Stimulated activated CD8-positive, alpha-beta memory T cell treated with anti-CD3 and anti-CD28 coated beads, Interleukin-7, amount 100 ng/mL, for 48 hours (primary cell): ENCODE data around the gene SERPINB2.

Source experiments
- DNase-seq, 2 donors: peaks; one replicate each; pipeline ENCODE4 v3.0.0-alpha.2; 2020; ENCODE audit warnings: low read depth in 1 of 2; ENCODE audit errors: extremely low read depth in 1 of 2

The SERPINB2 gene, protein sequence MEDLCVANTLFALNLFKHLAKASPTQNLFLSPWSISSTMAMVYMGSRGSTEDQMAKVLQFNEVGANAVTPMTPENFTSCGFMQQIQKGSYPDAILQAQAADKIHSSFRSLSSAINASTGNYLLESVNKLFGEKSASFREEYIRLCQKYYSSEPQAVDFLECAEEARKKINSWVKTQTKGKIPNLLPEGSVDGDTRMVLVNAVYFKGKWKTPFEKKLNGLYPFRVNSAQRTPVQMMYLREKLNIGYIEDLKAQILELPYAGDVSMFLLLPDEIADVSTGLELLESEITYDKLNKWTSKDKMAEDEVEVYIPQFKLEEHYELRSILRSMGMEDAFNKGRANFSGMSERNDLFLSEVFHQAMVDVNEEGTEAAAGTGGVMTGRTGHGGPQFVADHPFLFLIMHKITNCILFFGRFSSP

DNA sequence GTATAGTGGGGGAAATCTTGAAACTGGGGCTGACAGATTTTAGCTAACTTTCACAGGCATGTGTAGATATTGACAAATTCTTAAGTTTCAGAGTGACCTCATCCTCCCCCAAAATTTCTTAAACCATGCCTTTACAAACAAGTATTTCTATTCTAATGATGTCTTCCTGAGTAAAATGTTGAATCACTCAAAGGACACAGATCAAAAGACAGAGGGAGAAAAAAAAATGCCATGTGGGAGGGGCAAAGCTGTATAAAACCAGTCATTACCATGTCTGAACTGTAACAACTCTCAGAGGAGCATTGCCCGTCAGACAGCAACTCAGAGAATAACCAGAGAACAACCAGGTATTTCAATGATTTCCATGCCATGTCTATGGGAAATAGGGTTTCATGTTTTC is at the start of gene SERPINB2:
SERPINB2 (plus strand) TSS at position 282 of the 400 bp plus-strand sequence. CDS start 3,740 bp downstream, outside the sequence.
- no peak for DNase-seq

DNA sequence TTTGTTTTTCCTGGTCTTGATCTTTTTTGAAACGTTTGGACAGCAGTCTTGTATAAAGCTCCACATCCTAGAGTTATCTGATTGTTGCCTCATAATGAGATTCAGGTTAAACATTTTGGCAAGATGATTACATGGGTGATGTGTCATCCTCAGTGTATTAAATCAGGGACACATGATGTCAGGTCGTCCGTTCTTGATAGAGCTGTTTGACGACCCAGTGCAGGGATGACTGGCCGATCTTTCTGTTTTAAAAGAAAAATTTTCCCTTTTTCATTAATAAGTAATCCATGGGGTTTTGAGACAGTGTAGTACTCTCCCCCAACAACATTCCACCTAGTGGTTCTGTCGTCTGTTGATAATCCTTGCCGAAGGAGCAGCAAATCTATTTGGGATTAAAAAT is 44.5 kb upstream of the SERPINB2 start:
- no peak for DNase-seq

DNA sequence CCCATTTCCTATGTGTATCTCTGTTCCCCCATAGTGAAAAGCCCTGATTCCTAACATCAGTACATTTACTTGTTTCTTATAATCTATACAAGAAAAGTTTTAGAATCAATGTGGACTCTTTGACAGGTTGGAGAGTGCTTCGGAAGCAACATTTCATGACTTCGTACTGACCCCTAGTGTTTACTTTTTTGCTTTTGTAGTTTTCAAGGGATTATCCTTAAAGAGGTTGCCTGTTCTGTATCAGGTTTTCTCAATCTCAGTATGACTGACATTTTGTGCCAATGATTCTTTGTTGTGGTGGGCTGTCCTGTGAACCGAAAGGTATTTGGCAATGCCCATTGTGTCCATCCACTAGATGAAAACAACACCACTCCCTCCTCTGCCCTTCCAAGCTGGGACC is 43.3 kb upstream of the SERPINB2 start:
- DNase-seq = no peak

DNA sequence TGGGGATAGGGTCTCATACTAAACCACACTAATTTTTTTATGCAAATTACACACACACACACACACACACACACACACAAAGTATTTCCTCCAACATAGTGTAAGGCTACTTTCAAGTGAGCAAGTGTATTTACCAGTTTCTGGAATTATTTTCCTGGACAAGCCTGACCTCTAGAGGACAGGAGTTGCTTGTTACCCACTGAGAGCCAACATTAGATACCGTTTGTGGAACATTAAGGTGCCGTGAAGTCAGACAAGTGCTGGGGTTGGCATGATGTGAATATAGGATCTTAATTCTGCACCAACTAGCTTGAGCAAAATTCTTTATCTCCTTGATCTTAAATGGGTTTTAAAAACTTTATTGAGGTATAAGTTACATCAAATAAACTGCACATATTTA is 39.3 kb upstream of the SERPINB2 start:
- DNase-seq = no peak

DNA sequence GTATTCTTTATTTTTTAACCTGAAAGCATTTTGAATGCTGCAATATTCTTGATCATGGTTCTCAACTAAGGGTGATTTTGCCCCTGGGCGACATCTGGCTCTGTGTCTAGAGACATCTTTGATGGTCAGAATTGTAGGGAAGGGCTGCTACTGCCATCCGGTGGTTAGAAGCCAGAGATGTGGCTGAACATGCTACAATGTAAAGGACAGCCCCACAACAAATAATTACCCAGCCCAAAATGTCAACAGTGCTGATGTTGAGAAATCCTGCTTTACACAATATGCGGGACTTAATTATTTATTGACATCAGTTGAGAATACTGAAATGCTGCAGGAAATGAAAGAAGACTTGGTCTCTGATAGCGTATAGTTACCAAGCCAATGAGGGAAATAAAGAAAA is 37.5 kb upstream of the SERPINB2 start:
- no peak for DNase-seq

DNA sequence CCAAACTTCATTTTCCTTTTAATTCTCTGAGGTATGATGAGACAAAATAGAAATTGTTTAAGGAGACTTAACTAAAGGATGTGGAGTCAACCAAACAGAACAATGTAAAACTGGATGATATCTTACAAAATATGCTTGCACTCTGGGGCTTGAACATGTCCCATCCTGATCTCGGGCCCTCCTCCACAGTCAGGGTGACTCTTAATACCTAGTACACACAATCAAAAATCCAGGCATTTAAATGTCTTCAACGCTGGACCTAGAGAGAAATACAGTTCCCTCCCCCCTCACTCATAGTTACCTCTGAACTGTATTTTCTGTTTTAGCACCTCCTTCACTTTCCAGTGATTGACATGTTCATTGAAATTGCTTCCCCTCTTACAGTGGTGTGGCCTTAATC is 36.9 kb upstream of the SERPINB2 start:
- DNase-seq = no peak

DNA sequence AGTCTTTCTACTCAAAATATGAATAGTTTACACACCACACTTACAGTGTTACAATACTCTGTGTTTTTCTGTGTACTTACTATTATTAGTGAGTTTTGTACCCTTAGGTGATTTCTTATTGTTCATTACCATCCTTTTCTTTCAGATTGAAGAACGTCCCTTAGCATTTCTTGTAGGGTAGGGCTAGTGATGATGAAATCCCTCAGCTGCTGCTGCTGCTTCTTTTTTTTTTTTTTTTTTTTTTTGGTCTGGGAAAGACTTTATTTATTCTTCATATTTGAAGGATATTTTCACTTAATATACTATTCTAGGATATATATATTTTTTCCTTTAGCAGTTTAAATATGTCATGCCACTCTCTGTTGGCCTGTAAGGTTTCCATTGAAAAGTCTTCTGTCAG is 29.0 kb upstream of the SERPINB2 start:
- DNase-seq = no peak

DNA sequence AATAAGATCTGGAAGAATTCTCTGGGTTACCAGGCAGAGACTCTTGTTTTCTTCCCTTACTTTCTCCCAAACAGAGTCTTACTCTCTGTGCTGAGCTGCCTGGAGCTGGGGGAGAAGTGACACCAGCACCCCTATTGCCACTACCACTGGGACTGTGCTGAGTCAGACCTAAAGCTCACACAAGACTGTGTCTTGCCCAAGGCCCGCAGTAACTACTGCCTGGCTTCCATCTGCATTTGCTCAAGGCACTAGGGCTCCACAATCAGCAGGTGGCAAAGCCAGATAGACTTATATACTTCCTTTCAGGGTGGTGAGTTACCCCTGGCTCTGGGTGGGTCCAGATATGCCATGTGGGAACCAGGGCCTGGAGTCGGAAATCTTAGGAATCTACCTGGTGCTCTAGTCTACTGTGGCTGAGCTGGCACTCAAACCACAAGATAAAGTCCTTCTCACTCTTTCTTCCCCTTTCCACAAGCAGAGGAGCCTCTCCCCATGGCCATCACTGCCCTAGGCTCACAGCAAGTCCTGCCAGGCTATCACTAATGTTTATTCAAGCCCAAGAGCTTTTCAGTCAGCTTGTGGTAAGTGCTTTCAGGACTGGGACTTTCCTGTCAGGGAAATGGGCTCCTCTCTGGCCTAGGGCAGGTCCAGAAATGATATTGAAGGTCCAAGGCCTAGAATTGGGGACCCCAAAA is 27.6 kb upstream of the SERPINB2 start:
- DNase-seq = no peak

DNA sequence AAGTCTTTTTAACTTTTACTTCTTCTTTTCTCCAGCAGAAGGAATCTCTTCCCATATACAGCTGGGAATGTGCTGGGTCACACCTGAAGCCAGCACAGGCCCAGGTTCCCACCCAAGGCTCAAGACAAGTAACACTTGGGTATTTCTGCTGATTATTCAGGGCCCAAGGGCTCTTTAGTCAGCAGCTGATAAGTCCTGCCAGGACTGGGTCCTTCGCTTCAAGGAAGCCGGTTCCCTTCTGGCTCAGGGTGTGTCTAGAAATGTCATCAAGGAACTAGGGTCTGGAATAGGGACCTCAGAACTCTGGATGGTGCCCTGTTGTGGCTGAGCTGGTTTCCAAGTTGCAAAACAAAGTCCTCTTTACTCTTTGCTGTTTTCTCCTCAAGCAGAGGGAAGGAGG is 27.0 kb upstream of the SERPINB2 start:
- no peak for DNase-seq

DNA sequence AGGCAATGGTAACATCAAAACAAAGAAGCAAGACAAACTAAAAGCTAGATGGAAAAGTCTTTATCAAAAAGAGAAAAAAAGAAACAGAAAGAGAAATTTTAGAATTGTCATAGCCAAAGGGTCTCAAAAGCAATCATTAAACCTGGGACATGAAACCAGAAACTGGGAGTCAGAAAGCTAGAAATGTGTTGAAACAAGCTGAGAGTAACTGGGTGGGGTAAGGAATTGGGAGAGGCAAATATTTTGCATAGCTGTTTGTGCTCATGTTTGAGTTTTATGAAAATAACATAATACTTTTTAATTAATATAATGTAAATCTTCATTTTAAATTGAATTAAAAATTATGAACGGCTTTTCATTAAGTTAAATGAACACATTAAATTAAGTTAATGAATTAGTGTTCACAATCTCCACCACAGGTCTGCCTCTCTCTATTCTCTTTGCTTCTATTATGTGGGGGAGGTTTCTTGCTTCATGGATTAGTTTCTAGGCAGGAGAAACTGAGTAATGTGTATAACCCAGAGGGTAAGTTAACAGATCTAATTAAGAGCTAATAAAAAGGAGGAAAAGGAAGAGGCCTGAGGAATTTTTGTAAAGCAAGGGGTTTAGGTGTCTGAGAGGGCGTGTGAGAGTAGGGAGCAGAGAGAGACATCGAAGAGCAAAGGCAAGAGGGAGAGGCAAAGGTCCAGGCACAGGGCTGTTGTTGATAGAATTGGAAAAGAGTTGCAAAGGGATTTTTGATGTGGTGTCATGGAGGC is 20.0 kb upstream of the SERPINB2 start:
- DNase-seq = no peak

DNA sequence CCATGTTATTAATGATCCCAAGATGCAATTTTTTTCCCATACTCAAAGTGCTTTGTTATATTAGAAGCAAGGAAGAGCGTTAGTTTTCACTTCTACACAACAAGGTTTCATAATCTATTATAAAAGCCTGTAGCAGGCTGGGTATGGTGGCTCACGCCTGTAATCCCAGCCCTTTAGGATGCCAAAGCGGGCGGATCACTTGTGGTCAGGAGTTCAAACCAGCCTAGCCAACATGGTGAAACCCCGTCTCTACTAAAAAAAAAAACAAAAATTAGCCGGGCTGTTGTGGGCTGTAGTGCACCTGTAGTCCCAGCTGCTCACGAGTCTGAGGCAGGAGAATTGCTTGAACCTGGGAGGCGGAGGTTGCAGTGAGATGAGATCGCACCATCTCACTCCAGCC is 19.0 kb upstream of the SERPINB2 start:
- DNase-seq = no peak

DNA sequence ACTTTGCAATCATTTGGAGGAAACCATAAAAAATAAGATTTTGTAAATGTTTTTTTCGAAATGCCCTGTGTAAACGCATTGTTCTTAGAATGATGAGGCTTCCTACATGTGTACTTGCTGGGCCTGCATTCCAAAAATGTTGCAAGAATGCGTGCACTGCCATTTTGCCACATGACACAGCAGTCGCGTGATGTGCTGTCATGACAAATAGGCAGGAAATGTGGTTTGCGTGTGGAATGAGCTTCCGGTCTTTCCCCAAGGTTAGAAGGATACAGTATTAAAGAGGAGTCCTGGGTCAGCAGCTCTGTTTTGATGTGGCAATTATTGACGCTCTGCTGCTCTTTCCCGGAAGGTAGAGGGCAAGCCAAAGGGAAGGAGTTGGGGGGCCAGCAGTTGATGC is 18.1 kb upstream of the SERPINB2 start:
- DNase-seq = no peak

DNA sequence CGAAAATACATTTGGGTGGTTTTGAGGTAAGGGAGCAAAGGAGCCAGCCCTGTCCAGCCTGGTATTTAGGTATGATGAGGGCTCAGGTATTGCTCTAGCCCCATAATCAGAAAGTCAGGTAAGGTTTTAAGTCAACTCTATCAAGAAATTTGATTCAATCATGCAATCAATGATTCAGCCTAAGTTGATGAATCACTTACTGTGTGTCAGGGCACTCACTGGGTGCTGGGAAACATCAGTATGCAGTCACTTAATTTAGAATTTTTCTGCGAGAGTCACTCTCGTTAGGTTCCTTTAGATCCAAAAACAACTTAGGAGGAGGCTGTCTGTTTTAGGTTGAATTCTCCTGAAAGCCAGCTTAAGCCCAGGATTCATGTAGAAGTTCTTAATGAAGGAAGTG is 17.7 kb upstream of the SERPINB2 start:
- DNase-seq = no peak

DNA sequence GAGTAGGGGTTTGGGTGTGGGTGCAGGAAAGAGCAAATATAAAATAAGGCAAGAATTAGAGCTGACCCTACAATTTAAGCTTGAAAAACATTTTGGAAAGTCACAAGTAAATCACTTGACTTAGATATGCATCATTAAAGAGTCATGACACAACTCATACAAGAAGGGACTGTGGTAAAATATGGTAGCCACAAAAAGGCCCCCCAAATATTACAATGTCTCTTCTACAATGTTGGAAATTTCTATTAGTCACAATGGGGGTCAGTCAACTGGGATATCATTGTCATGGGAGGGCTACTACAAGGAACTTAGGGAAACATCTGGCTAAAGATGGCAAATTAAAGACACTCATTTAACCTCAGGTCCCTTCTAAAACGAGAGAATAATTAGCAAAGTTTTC is 15.7 kb upstream of the SERPINB2 start:
- DNase-seq = no peak

DNA sequence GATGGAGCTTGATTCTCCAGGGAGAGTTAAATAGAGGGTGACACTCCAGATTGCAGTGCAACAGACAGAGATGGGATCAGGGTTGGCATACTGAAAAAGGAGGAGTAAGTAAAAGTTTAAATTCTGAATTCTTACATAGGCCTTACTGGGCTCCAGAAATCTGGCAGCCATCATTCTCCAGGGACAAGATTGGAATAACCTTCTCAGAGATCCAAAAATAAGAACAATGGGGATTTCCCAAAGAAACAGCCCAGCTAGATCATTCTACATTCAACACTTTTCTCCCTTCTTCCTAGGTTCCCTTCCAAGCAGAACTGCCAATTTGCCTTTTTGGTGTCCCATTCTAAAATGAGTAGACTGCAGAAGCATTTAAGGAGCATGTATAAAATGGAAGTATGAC is 14.9 kb upstream of the SERPINB2 start:
- DNase-seq = no peak

DNA sequence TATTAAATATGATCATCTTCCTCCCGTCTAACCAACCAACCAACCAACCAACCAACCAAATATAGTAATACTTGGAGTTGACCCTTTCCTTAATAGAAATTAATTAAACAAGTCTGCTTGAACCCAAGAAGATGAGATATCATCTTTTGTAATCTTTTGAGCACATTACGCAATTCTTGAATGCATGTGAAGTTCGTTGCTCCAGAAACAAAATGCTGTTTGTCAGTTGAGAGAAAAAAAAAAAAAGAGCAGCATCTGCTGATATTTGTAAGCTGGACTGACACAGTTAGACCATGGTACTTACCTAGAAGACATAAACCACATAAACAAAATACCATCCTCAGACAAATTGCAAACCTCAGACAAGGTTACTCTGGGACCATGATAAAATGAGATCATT is 9.2 kb upstream of the SERPINB2 start:
- DNase-seq = no peak

DNA sequence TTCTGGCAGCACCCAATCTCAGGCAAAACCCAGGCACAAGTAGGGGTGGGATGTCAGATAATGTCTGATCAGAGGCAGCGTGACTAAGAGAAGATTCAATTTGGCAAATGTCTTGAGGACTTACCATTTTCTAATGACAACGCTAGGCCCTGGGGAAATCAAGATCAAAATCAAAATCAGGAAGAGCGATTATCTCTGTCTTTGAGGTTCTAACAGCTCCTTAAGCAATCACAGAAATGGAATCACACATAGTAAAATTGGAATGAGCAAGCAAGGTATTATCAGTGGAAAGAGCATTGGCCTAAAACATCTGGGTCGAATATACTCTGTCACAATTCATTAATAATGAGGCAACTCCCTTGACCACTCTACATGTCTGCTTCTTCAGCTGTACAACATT is 8.6 kb upstream of the SERPINB2 start:
- no peak for DNase-seq

DNA sequence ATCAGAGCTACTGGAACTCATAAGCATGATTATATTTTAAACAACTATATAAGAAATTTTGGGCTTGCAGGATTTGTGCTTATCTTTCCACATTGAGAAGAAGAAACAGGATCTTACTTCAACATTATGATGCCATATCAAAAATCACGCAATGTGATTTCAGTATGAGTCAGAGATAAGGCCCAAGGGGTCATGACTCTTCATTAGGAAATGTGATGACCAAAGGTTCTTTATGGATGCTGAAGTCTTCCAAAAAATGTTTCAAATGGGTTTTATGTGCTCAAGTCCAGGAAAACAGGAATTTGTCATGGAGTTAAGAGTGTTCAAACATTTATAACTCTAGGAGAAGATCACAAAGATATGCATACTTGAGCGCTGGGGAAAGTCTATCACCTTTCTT is 7.8 kb upstream of the SERPINB2 start:
- DNase-seq = no peak

DNA sequence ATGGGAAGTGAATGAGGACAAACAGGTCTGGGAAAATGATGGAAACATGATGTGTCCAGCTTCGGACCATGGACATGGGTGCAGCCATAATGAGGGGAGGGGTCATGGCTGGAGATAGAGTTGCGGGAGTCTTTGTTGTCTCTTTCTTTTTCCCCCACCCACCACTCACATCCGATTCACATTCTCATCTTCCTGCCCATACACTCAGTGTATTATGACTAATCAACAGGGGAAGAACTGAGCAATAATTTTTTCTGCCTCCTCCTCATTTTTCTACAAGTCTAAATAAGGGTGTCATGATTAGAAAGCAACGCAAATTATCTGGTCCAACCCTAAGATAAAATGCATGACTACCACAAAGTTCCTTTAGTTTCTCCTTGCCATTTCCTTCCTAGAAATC is 5.7 kb upstream of the SERPINB2 start:
- no peak for DNase-seq

DNA sequence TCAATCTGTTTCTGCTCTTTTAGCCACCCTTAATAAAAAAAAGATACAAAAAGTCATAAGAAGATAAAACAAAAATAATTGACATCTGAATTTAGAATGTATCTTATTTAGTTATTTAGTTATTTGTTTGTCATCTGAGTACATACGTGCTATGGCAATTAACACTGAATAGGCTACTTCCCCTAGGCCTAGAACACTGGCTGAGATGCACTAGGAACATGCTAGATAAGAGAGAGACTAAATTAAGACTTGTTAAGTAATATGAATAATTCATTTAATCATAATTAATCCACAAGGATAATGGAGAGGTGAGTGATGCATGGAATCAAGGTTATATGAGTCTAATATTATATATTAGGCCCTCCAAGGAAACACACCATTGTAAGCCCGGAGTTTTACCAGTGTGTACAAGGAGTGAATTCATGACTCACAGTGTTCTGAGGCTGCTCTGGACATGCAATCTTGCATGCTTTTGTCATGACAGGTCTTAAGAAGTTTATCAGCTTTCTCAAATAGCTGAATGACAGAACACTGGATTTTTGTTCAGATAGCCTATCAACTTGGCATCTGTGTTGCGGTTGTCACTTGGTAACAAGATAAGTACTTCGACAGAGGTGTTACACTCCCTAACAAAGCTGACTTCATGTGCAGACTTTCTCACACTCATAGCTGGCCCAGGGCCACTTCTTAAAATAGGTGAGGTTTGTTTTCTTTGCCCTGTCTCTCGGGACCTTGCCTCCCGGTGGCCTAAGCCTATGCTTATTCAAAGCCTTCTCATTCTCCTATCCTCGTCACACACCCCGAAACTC is 5.0 kb upstream of the SERPINB2 start:
- no peak for DNase-seq

DNA sequence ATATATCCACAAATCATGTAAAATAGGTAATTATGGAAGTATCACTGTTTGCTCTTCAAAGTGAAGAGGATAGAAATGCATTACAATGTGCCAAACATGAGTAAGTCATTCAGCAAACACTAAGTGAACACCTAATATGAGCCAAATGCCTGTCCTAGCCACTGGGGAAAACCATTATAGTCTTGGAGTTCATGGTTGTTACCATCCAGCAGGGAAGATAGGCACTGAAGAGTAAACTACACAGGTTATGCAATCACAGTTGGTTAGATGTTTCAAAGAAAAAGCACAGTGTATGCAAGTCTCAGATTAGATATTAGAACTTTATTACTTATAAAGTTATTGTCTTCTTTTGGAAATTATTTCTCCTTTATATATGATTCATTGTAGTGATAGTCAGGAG is 3.9 kb upstream of the SERPINB2 start:
- no peak for DNase-seq
